GM18498 (cell line): ENCODE results near the gene STIM1.
"Not testable (repeated sequence)": the region's sequence is repeated elsewhere in the genome, so short reads cannot be mapped to it uniquely, and the experiment has no call there.

Experiments used
- ATAC-seq: cut with Tn5 transposase; IDR thresholded peaks from one replicate; pipeline ENCODE4 v1.9.1; 2021; ENCODE audit warnings: mild to moderate bottlenecking, moderate library complexity; ENCODE audit not compliant: unreplicated experiment

The STIM1 gene

GRCh38 chr11:3853899-3854659 lies 1.4 kb upstream of the STIM1 start:
- ATAC-seq = peak; percentile 37

- ATAC-seq = no peak
Measured at GRCh38 chr11:3854660-3854976, 846 bp upstream of the STIM1 start.

- peak; percentile 19 for ATAC-seq
Measured at GRCh38 chr11:3855808-3856491, 486 bp downstream of the STIM1 start.

- ATAC-seq = no peak
Measured at GRCh38 chr11:3856856-3857553, 1.5 kb downstream of the STIM1 start.

GRCh38 chr11:3857628-3858027 lies 2.2 kb downstream of the STIM1 start:
- no peak for ATAC-seq

GRCh38 chr11:3859373-3859881 lies 4.0 kb downstream of the STIM1 start:
- peak; percentile 33 for ATAC-seq

GRCh38 chr11:3860375-3860774 lies 4.9 kb downstream of the STIM1 start:
- ATAC-seq = no peak

GRCh38 chr11:3860898-3861393 lies 5.5 kb downstream of the STIM1 start:
- ATAC-seq = not testable (repeated sequence)

GRCh38 chr11:3861683-3862082 lies 6.2 kb downstream of the STIM1 start:
- ATAC-seq = no peak

- no peak for ATAC-seq
Measured at GRCh38 chr11:3865388-3866193, 10.1 kb downstream of the STIM1 start.

GRCh38 chr11:3866206-3866605 lies 10.7 kb downstream of the STIM1 start:
- ATAC-seq = peak; percentile 38

- no peak for ATAC-seq
Measured at GRCh38 chr11:3866836-3867208, 11.4 kb downstream of the STIM1 start.

- ATAC-seq = peak; percentile 73
Measured at GRCh38 chr11:3867209-3868091, 12.0 kb downstream of the STIM1 start.

GRCh38 chr11:3873712-3874349 lies 18.4 kb downstream of the STIM1 start:
- no peak for ATAC-seq

- ATAC-seq = no peak
Measured at GRCh38 chr11:3876613-3877012, 21.1 kb downstream of the STIM1 start.

GRCh38 chr11:3877364-3878257 lies 22.1 kb downstream of the STIM1 start:
- ATAC-seq = no peak

GRCh38 chr11:3878258-3878584 lies 22.8 kb downstream of the STIM1 start:
- ATAC-seq = no peak

GRCh38 chr11:3879216-3879966 lies 23.9 kb downstream of the STIM1 start:
- ATAC-seq = peak; percentile 42
